H1 (cell line): ENCODE measurements around the gene CTIF. TPM values are rescaled to one million over a fixed set of nuclear protein-coding genes. Genes with fewer than 3 reads are reported as not detected.

Source experiments
- CTCF ChIA-PET: fragments of 300-600 bp; sonication (Branson Sonifier 250); formaldehyde crosslinking; loops from one replicate; lab custom pipeline; 2021; ENCODE audit not compliant: partially characterized antibody; lab: Charles Lee
- POLR2A ChIA-PET: fragments of 300-600 bp; sonication (Branson Sonifier 250); formaldehyde crosslinking; loops from one replicate; lab custom pipeline; 2021; ENCODE audit warnings: inconsistent platforms; ENCODE audit not compliant: partially characterized antibody; lab: Charles Lee
- DNase-seq, 2 experiments: peaks; one replicate each; pipeline versions ENCODE4 v3.0.0 to v3.0.0-alpha.2; 2010 to 2022; ENCODE audit warnings: low spot score in 2 of 2, low read depth in 1 of 2, mixed read lengths in 1 of 2
- FAIRE-seq: peaks from 2 replicates; lab custom pipeline; 2011; peaks lifted over from hg19 to GRCh38; lab: Jason Lieb, UNC
- H2AFZ ChIP-seq: 2 replicates; pipeline ENCODE4 v1.8.1; 2012; ENCODE audit warnings: low read length, inconsistent platforms
- H2AK5ac ChIP-seq: 2 replicates; pipeline ENCODE4 v1.6.1; 2013; ENCODE audit warnings: low read depth, low read length
- H2BK120ac ChIP-seq: replicated peaks from 2 replicates; pipeline ENCODE3; 2013; ENCODE audit warnings: low read depth, low read length, inconsistent platforms
- H2BK12ac ChIP-seq: 2 replicates; pipeline ENCODE4 v1.6.1; 2013; ENCODE audit warnings: low read depth, low read length
- H2BK15ac ChIP-seq: 2 replicates; pipeline ENCODE4 v1.6.1; 2013; ENCODE audit warnings: low read length
- H2BK20ac ChIP-seq: 2 replicates; pipeline ENCODE4 v1.6.1; 2013; ENCODE audit warnings: low read length
- H2BK5ac ChIP-seq: 2 replicates; pipeline ENCODE4 v1.6.1; 2013; ENCODE audit warnings: low read depth, low read length
- H3K14ac ChIP-seq: 2 replicates; pipeline ENCODE4 v1.6.1; 2013; ENCODE audit warnings: inconsistent platforms; ENCODE audit not compliant: insufficient read length
- H3K18ac ChIP-seq: 2 replicates; pipeline ENCODE4 v1.6.1; 2013; ENCODE audit warnings: low read length; ENCODE audit errors: extremely low read depth
- H3K23ac ChIP-seq: 2 replicates; pipeline ENCODE4 v1.6.1; 2013; ENCODE audit warnings: inconsistent platforms; ENCODE audit not compliant: insufficient read length
- H3K23me2 ChIP-seq: 2 replicates; pipeline ENCODE4 v1.6.1; 2013; ENCODE audit warnings: low read depth, low read length
- H3K27ac ChIP-seq: 2 replicates; pipeline ENCODE4 v1.6.1; 2011; ENCODE audit warnings: low read depth, low read length, inconsistent platforms
- H3K27me3 ChIP-seq, 4 experiments: replicated peaks in 1 of 4; 1 replicate in 1 of 4; 2 replicates in 3 of 4; pipeline versions ENCODE4 v1.6.1 to v1.8.1; 2011 to 2013; ENCODE audit warnings: low read length in 3 of 4, mild to moderate bottlenecking in 3 of 4, inconsistent platforms in 2 of 4, mixed read lengths in 2 of 4, moderate library complexity in 1 of 4; ENCODE audit not compliant: control insufficient read depth in 3 of 4, insufficient read depth in 3 of 4; ENCODE audit errors: extremely low read depth in 1 of 4
- H3K36me3 ChIP-seq, 4 experiments: 2 replicates each; pipeline versions ENCODE4 v1.6.1 to v1.8.1; 2011 to 2013; ENCODE audit warnings: mild to moderate bottlenecking in 4 of 4, low read length in 3 of 4, moderate library complexity in 2 of 4, control low read depth in 1 of 4, inconsistent platforms in 1 of 4; ENCODE audit not compliant: insufficient read depth in 4 of 4, control insufficient read depth in 2 of 4
- H3K4ac ChIP-seq: replicated peaks from 2 replicates; pipeline ENCODE3; 2013; ENCODE audit warnings: low read length, low read depth, mixed read lengths, inconsistent platforms; ENCODE audit not compliant: insufficient read length
- H3K4me1 ChIP-seq, 4 experiments: replicated peaks in 1 of 4; 1 replicate in 1 of 4; 2 replicates in 3 of 4; pipeline versions ENCODE4 v1.6.1 to v1.8.1; 2011 to 2013; ENCODE audit warnings: low read length in 3 of 4, inconsistent platforms in 2 of 4, mixed read lengths in 1 of 4; ENCODE audit not compliant: insufficient read depth in 4 of 4, control insufficient read depth in 3 of 4
- H3K4me2 ChIP-seq, 2 experiments: 2 replicates each; pipeline versions ENCODE4 v1.6.1 to v1.8.1; 2011 to 2013; ENCODE audit warnings: low read depth in 2 of 2, low read length in 2 of 2, control low read depth in 1 of 2, inconsistent platforms in 1 of 2, mild to moderate bottlenecking in 1 of 2; ENCODE audit not compliant: insufficient read depth in 1 of 2
- H3K4me3 ChIP-seq, 4 experiments: fragments of 200-600, 300-600 bp in 1 of 4; sonication (generic), shearing (Covaris generic), sonication (Bioruptor Twin) in 1 of 4; 2 replicates each; pipeline versions ENCODE4 v1.5.1 to v1.8.1; 2011 to 2016; ENCODE audit warnings: low read length in 4 of 4, low read depth in 3 of 4, control low read depth in 2 of 4, inconsistent platforms in 2 of 4, mild to moderate bottlenecking in 2 of 4, mixed read lengths in 1 of 4, moderate library complexity in 1 of 4; ENCODE audit not compliant: insufficient read depth in 2 of 4; ENCODE audit errors: extremely low read depth in 1 of 4
- H3K56ac ChIP-seq: replicated peaks from 2 replicates; pipeline ENCODE3; 2013; ENCODE audit warnings: low read depth, mild to moderate bottlenecking, mixed read lengths, low read length, inconsistent platforms; ENCODE audit not compliant: insufficient read length
- H3K79me1 ChIP-seq: 2 replicates; pipeline ENCODE4 v1.6.1; 2013; ENCODE audit warnings: low read depth, low read length, control low read depth
- H3K79me2 ChIP-seq, 2 experiments: 2 replicates each; pipeline versions ENCODE4 v1.6.1 to v1.8.1; 2012 to 2013; ENCODE audit warnings: low read length in 2 of 2, mild to moderate bottlenecking in 2 of 2, inconsistent platforms in 1 of 2; ENCODE audit not compliant: insufficient read depth in 2 of 2, control insufficient read depth in 1 of 2
- H3K9ac ChIP-seq, 4 experiments: replicated peaks in 1 of 4; 1 replicate in 1 of 4; 2 replicates in 3 of 4; pipeline versions ENCODE4 v1.6.1 to v1.8.1; 2011 to 2013; ENCODE audit warnings: low read depth in 3 of 4, low read length in 3 of 4, control low read depth in 2 of 4, mild to moderate bottlenecking in 2 of 4, moderate library complexity in 2 of 4, inconsistent platforms in 1 of 4; ENCODE audit errors: extremely low read depth in 1 of 4
- H3K9me3 ChIP-seq, 2 experiments: 2 replicates each; pipeline versions ENCODE4 v1.6.1 to v1.8.1; 2012 to 2013; ENCODE audit warnings: mild to moderate bottlenecking in 2 of 2, moderate library complexity in 2 of 2, control low read depth in 1 of 2, inconsistent platforms in 1 of 2, low read depth in 1 of 2, low read length in 1 of 2, mixed read lengths in 1 of 2; ENCODE audit not compliant: insufficient read depth in 2 of 2
- H4K20me1 ChIP-seq, 2 experiments: replicated peaks in 1 of 2; 2 replicates each; pipeline versions ENCODE3 to v1.8.1; 2011 to 2013; ENCODE audit warnings: inconsistent platforms in 2 of 2, low read length in 2 of 2, mild to moderate bottlenecking in 1 of 2; ENCODE audit not compliant: insufficient read depth in 2 of 2, control insufficient read depth in 1 of 2
- H4K5ac ChIP-seq: 2 replicates; pipeline ENCODE4 v1.6.1; 2013; ENCODE audit warnings: low read length, low read depth, mixed read lengths, inconsistent platforms; ENCODE audit not compliant: insufficient read length
- H4K8ac ChIP-seq: 2 replicates; pipeline ENCODE4 v1.8.0; 2013; ENCODE audit warnings: mild to moderate bottlenecking, moderate library complexity, low read length, inconsistent platforms; ENCODE audit not compliant: insufficient read depth; ENCODE audit errors: extremely low read depth
- H4K91ac ChIP-seq: replicated peaks from 2 replicates; pipeline ENCODE3; 2013; ENCODE audit warnings: low read length, mixed read lengths, inconsistent platforms; ENCODE audit not compliant: insufficient read length
- ASH2L ChIP-seq: fragments of 200-600, 300-600 bp; sonication (generic); IDR thresholded peaks from one replicate; pipeline ENCODE4 v1.7.1; 2017; ENCODE audit warnings: low read length
- CTBP2 ChIP-seq: IDR thresholded peaks from 2 replicates; pipeline ENCODE4 v1.7.0; 2011; ENCODE audit warnings: borderline replicate concordance, mild to moderate bottlenecking, moderate library complexity, mixed read lengths, low read length; ENCODE audit not compliant: insufficient read depth, insufficient read length
- E2F6 ChIP-seq: IDR thresholded peaks from 2 replicates; pipeline ENCODE4 v1.6.1; 2012; ENCODE audit warnings: inconsistent platforms
- EGR1 ChIP-seq: IDR thresholded peaks from 2 replicates; pipeline ENCODE4 v1.6.1; 2011; ENCODE audit warnings: low read depth, low read length, borderline replicate concordance
- EP300 ChIP-seq, 2 experiments: IDR thresholded peaks; 1 replicate in 1 of 2; 2 replicates in 1 of 2; pipeline ENCODE4 v1.6.1; 2011 to 2012; ENCODE audit warnings: low read depth in 2 of 2, low read length in 2 of 2, mild to moderate bottlenecking in 2 of 2, borderline replicate concordance in 1 of 2, inconsistent platforms in 1 of 2, moderate library complexity in 1 of 2
- JUN ChIP-seq: IDR thresholded peaks from 2 replicates; pipeline ENCODE4 v1.6.1; 2011; ENCODE audit warnings: low read depth, mild to moderate bottlenecking, improper control_type of control experiment, low read length
- SAP30 ChIP-seq: fragments of 300-600 bp; sonication (generic); IDR thresholded peaks from 2 replicates; pipeline ENCODE4 v1.7.1; 2012; ENCODE audit warnings: low read length, moderate library complexity, mild to moderate bottlenecking, inconsistent platforms; ENCODE audit not compliant: insufficient read depth, insufficient replicate concordance
- TEAD4 ChIP-seq: IDR thresholded peaks from 2 replicates; pipeline ENCODE4 v1.6.1; 2012; ENCODE audit warnings: low read depth, low read length, inconsistent platforms, mixed read lengths
- WGBS, 2 experiments: shearing (Covaris generic) in 1 of 2; methylation state at CpG; one replicate each; pipeline versions ENCODE4 v1.1.6 to v1.1.7; 2013 to 2015; ENCODE audit warnings: low lambda C conversion rate in 2 of 2, mixed read lengths in 2 of 2, inconsistent platforms in 1 of 2, low coverage in 1 of 2, missing lambda C conversion rate in 1 of 2; ENCODE audit not compliant: insufficient replicate concordance in 2 of 2, insufficient coverage in 1 of 2, insufficient read length in 1 of 2; ENCODE audit errors: extremely low coverage in 1 of 2, missing lambda C conversion rate in 1 of 2; 5-methylcytosine and 5-hydroxymethylcytosine counted together
- polyA plus RNA-seq, 7 experiments: library from polyadenylated mRNA; depleted of rRNA in 3 of 7; stranded (reverse) in 5 of 7; unstranded in 2 of 7; fragments of >200 nt in 5 of 7; fragments of 200-250 nt in 2 of 7; gene quantifications; 1 replicate in 5 of 7; 2 replicates in 1 of 7; 4 replicates in 1 of 7; pipeline versions ENCODE4 v1.2.1 to v1.2.3, GENCODE V29; 2011 to 2013; ENCODE audit warnings: missing spikeins in 2 of 7, mixed read lengths in 2 of 7
- total RNA-seq: library from RNA; stranded (reverse); fragmentation: NEBNext Ultra II Directional; extraction: Animal tissue kit (Norgen Biotek cat#: 25700); gene quantifications from 2 replicates; pipeline ENCODE4 v1.2.1, GENCODE V29; 2021

CTIF gene
- total and polyA plus RNA-seq, 2 of the 8 experiments (the other 6 are each of a cell fraction or from before 2014, with no cell fraction given) = 9.0 to 17.8 TPM

GRCh38 chr18:48612917-48613316 is 74.1 kb downstream of the CTIF start:
- whole genome bisulfite sequencing, 2 experiments = 63% methylated on average over 4 of the region's 4 CpGs; no CpG with 5 or more reads in 1 of the 2 experiments
- TF ChIP-seq JUN (no peak), SAP30 (no peak), TEAD4 (no peak), ASH2L (no peak), EGR1 (no peak), E2F6 (no peak), CTBP2 (no peak), EP300 (IDR thresholded peaks at IDR 0.05; ENCODE audit: borderline replicate concordance in 1 of 2, low read depth in 2 of 2, low read length in 2 of 2) (no peak)
- no peak overlapping the region for H2AK5ac ChIP-seq
- H2BK5ac ChIP-seq = no peak overlapping the region
- H3K9me3 ChIP-seq = no peaks in the 10 kb centered on the region
- no peak overlapping the region for H3K4me3 ChIP-seq
- no peaks in the 10 kb centered on the region for H3K36me3 ChIP-seq
- H4K8ac ChIP-seq = no peak overlapping the region; the same call in none of the 2 replicates
- H2BK20ac ChIP-seq = no peak overlapping the region
- no peaks in the 10 kb centered on the region for H3K23me2 ChIP-seq
- ChIA-PET POLR2A (no interaction called here), CTCF (interaction anchor here (0.7 to 3.8 kb wide), 4 partner anchors 26 to 604 kb away, joined by 3 to 19 read pairs (median 4); no protein-coding TSS in a partner anchor)
- H3K9ac ChIP-seq = no peak overlapping the region
- no peak overlapping the region for H3K18ac ChIP-seq
- FAIRE-seq (no peak), DNase-seq (no peak)
- no peak overlapping the region for H3K56ac ChIP-seq
- H3K14ac ChIP-seq = no peak overlapping the region
- H3K79me1 ChIP-seq = peaks cover 1% of the 10 kb centered on the region; the same call in 1 of the 2 replicates
- no peak overlapping the region for H4K91ac ChIP-seq
- H2BK15ac ChIP-seq = 0 out of 2 replicates have a peak overlapping the region, but pooled peaks have one; percentile 67
- no peak overlapping the region for H3K27ac ChIP-seq
- peaks cover 0 to 4% of the 10 kb centered on the region in 2 experiments for H4K20me1 ChIP-seq
- H3K27me3 ChIP-seq = no peaks in the 10 kb centered on the region
- H3K4me1 ChIP-seq = peaks cover 4 to 16% (median 11%) of the 10 kb centered on the region in 4 experiments
- no peak overlapping the region for H3K4me2 ChIP-seq
- H2BK12ac ChIP-seq = no peak overlapping the region
- no peak overlapping the region for H2BK120ac ChIP-seq
- H3K4ac ChIP-seq = no peak overlapping the region
- H3K23ac ChIP-seq = no peak overlapping the region
- H2AFZ ChIP-seq = no peak overlapping the region
- no peak overlapping the region for H4K5ac ChIP-seq
- H3K79me2 ChIP-seq = peaks cover 0 to 3% of the 10 kb centered on the region in 2 experiments; a peak in 2 of 4 replicates
